ENCODE data around the gene ACOT12. TPM values are rescaled to one million over a fixed set of nuclear protein-coding genes. Genes with fewer than 3 reads are reported as not detected.

ACOT12 gene
- total RNA-seq = 0.72 TPM in 1 of 2 replicates, not detected in the other

DNA sequence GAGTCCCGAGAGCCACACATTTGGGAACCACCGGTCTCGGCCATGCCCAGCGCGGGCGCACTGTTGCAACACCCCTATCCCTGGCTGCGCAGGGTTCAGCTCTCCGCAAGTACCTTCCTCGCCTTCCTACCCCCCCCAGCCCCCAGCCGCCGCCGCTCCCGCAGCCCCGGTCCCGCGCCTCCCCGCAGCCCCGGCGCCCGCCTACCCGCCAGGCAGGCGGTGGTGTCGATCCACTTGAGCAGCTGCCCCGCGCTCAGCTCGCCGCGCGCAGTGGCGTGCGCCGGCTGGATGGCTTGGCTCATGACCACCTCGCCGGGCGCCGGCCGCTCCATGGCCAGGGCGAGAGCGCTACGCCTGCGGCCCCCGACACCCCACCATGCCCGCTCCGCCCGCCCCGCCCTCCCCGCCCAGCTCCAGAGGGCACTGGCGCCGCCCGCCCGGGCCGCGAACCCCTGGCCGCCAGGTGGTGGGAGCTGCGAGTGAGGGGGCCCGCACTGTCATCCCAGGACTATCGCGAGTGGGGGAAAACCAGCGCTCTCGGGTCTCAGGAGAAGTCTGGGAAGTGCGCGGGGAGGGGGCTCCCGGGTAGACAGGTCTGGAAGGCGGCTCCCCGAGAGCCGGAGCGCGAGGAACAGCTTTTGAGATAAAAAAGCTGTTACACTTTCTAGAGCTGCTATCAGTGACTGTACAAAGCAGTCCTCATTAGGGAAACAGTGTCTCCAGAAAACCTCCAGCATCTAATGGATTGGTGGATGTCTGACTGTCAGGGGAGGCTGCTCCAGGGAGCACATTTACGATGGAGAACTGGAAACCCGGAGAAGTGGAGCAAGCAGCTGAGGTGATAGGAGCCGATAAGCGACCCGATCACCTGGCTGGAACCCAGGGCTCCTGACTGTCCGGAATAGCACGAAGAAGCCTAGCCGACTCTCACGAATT, at the start of gene ACOT12:
Gene ACOT12, minus strand, starts transcription at position 352 of the 936 bp plus-strand sequence. Its CDS starts 20 bp downstream, at position 332.

GRCh38 chr5:81301271-81302015, 92.5 kb downstream of the ACOT12 start, which contains the start of gene ZCCHC9:
ZCCHC9 (plus strand) TSS chr5:81301587; CDS start chr5:81304758, 3,171 bp downstream.

Other genes with a start within 250 kb of the ACOT12 start
- 0.72 TPM in 1 of 2 replicates, not detected in the other for gene CKMT2, start 160.8 kb downstream of the ACOT12 start, total RNA-seq
- gene ZCCHC9, start 92.5 kb downstream of the ACOT12 start, total RNA-seq = 9.9 and 17.5 TPM in 2 replicates